ENCODE results near the gene CAPN15.

The CAPN15 gene

GRCh38 chr16:519841-520687, 7.4 kb upstream of the CAPN15 start:
- no peak overlapping the region for H3K27ac ChIP-seq (ENCODE audit: low read depth, low read length, severe bottlenecking)
- H3K4me1 ChIP-seq (ENCODE audit: control insufficient read depth, insufficient read depth, low read length, poor library complexity, severe bottlenecking) = no peaks in the 10 kb centered on the region
- 97 to 98% methylated on average over 22 to 35 of the region's 35 CpGs for WGBS, 2 experiments (ENCODE audit: insufficient coverage in 2 of 2)
- H3K36me3 ChIP-seq (ENCODE audit: control insufficient read depth, insufficient read depth, low read length) = peaks cover 46% of the 10 kb centered on the region
- H3K4me3 ChIP-seq (ENCODE audit: extremely low read depth, insufficient read depth, low read length, poor library complexity, severe bottlenecking) = no peak overlapping the region
- H3K9me3 ChIP-seq (ENCODE audit: control insufficient read depth, low read length) = no peaks in the 10 kb centered on the region

GRCh38 chr16:520847-521246, 6.7 kb upstream of the CAPN15 start:
- no peak overlapping the region for H3K4me3 ChIP-seq (ENCODE audit: extremely low read depth, insufficient read depth, low read length, poor library complexity, severe bottlenecking)
- no peaks in the 10 kb centered on the region for H3K9me3 ChIP-seq (ENCODE audit: control insufficient read depth, low read length)
- H3K4me1 ChIP-seq (ENCODE audit: control insufficient read depth, insufficient read depth, low read length, poor library complexity, severe bottlenecking) = peaks cover 7% of the 10 kb centered on the region
- no peak overlapping the region for H3K27ac ChIP-seq (ENCODE audit: low read depth, low read length, severe bottlenecking)
- H3K36me3 ChIP-seq (ENCODE audit: control insufficient read depth, insufficient read depth, low read length) = peaks cover 39% of the 10 kb centered on the region
- 97% methylated on average over 11 to 13 of the region's 13 CpGs for WGBS, 2 experiments (ENCODE audit: insufficient coverage in 2 of 2)

- Histone ChIP-seq H3K4me3 (ENCODE audit: extremely low read depth, insufficient read depth, low read length, poor library complexity, severe bottlenecking) (no peak overlapping the region), H3K36me3 (ENCODE audit: control insufficient read depth, insufficient read depth, low read length) (peaks cover 33% of the 10 kb centered on the region), H3K4me1 (ENCODE audit: control insufficient read depth, insufficient read depth, low read length, poor library complexity, severe bottlenecking) (peaks cover 14% of the 10 kb centered on the region), H3K27ac (ENCODE audit: low read depth, low read length, severe bottlenecking) (peak overlapping the region; percentile 23), H3K9me3 (ENCODE audit: control insufficient read depth, low read length) (no peaks in the 10 kb centered on the region)
- WGBS, 2 experiments (ENCODE audit: insufficient coverage in 2 of 2) = 90 to 94% methylated on average over 21 to 28 of the region's 34 CpGs
These were observed 5.9 kb upstream of the CAPN15 start for GRCh38 chr16:521381-522210.

GRCh38 chr16:522320-523096, 5.0 kb upstream of the CAPN15 start:
- peaks cover 15% of the 10 kb centered on the region for H3K4me1 ChIP-seq (ENCODE audit: control insufficient read depth, insufficient read depth, low read length, poor library complexity, severe bottlenecking)
- 88 to 91% methylated on average over 21 to 22 of the region's 23 CpGs for WGBS, 2 experiments (ENCODE audit: insufficient coverage in 2 of 2)
- no peaks in the 10 kb centered on the region for H3K9me3 ChIP-seq (ENCODE audit: control insufficient read depth, low read length)
- no peak overlapping the region for H3K4me3 ChIP-seq (ENCODE audit: extremely low read depth, insufficient read depth, low read length, poor library complexity, severe bottlenecking)
- peaks cover 33% of the 10 kb centered on the region for H3K36me3 ChIP-seq (ENCODE audit: control insufficient read depth, insufficient read depth, low read length)
- no peak overlapping the region for H3K27ac ChIP-seq (ENCODE audit: low read depth, low read length, severe bottlenecking)

- no peak overlapping the region for H3K4me3 ChIP-seq (ENCODE audit: extremely low read depth, insufficient read depth, low read length, poor library complexity, severe bottlenecking)
- H3K4me1 ChIP-seq (ENCODE audit: control insufficient read depth, insufficient read depth, low read length, poor library complexity, severe bottlenecking) = peaks cover 15% of the 10 kb centered on the region
- no peak overlapping the region for H3K27ac ChIP-seq (ENCODE audit: low read depth, low read length, severe bottlenecking)
- H3K9me3 ChIP-seq (ENCODE audit: control insufficient read depth, low read length) = no peaks in the 10 kb centered on the region
- 98% methylated on average over 22 of the region's 22 CpGs for WGBS, 2 experiments (ENCODE audit: insufficient coverage in 2 of 2)
- H3K36me3 ChIP-seq (ENCODE audit: control insufficient read depth, insufficient read depth, low read length) = peaks cover 33% of the 10 kb centered on the region
These were observed 4.3 kb upstream of the CAPN15 start for GRCh38 chr16:523097-523741.

- H3K4me1 ChIP-seq (ENCODE audit: control insufficient read depth, insufficient read depth, low read length, poor library complexity, severe bottlenecking) = peaks cover 15% of the 10 kb centered on the region
- WGBS, 2 experiments (ENCODE audit: insufficient coverage in 2 of 2) = 92 to 96% methylated on average over 21 to 24 of the region's 24 CpGs
- no peaks in the 10 kb centered on the region for H3K9me3 ChIP-seq (ENCODE audit: control insufficient read depth, low read length)
- peaks cover 25% of the 10 kb centered on the region for H3K36me3 ChIP-seq (ENCODE audit: control insufficient read depth, insufficient read depth, low read length)
- no peak overlapping the region for H3K27ac ChIP-seq (ENCODE audit: low read depth, low read length, severe bottlenecking)
- H3K4me3 ChIP-seq (ENCODE audit: extremely low read depth, insufficient read depth, low read length, poor library complexity, severe bottlenecking) = no peak overlapping the region
These were observed 3.1 kb upstream of the CAPN15 start for GRCh38 chr16:524274-525040.

GRCh38 chr16:525123-525519, 2.4 kb upstream of the CAPN15 start:
- no peaks in the 10 kb centered on the region for H3K9me3 ChIP-seq (ENCODE audit: control insufficient read depth, low read length)
- no peak overlapping the region for H3K4me3 ChIP-seq (ENCODE audit: extremely low read depth, insufficient read depth, low read length, poor library complexity, severe bottlenecking)
- H3K4me1 ChIP-seq (ENCODE audit: control insufficient read depth, insufficient read depth, low read length, poor library complexity, severe bottlenecking) = peaks cover 15% of the 10 kb centered on the region
- 97 to 98% methylated on average over 8 of the region's 8 CpGs for WGBS, 2 experiments (ENCODE audit: insufficient coverage in 2 of 2)
- H3K27ac ChIP-seq (ENCODE audit: low read depth, low read length, severe bottlenecking) = no peak overlapping the region
- H3K36me3 ChIP-seq (ENCODE audit: control insufficient read depth, insufficient read depth, low read length) = peaks cover 28% of the 10 kb centered on the region

- peaks cover 15% of the 10 kb centered on the region for H3K4me1 ChIP-seq (ENCODE audit: control insufficient read depth, insufficient read depth, low read length, poor library complexity, severe bottlenecking)
- H3K36me3 ChIP-seq (ENCODE audit: control insufficient read depth, insufficient read depth, low read length) = peaks cover 31% of the 10 kb centered on the region
- peak overlapping the region; percentile 79 for H3K27ac ChIP-seq (ENCODE audit: low read depth, low read length, severe bottlenecking)
- WGBS, 2 experiments (ENCODE audit: insufficient coverage in 2 of 2) = 85 to 90% methylated on average over 12 to 13 of the region's 13 CpGs
- H3K4me3 ChIP-seq (ENCODE audit: extremely low read depth, insufficient read depth, low read length, poor library complexity, severe bottlenecking) = peak overlapping the region; percentile 76
- no peaks in the 10 kb centered on the region for H3K9me3 ChIP-seq (ENCODE audit: control insufficient read depth, low read length)
These were observed 1.9 kb upstream of the CAPN15 start for GRCh38 chr16:525520-526180.

- Histone ChIP-seq H3K36me3 (ENCODE audit: control insufficient read depth, insufficient read depth, low read length) (peaks cover 27% of the 10 kb centered on the region), H3K4me3 (ENCODE audit: extremely low read depth, insufficient read depth, low read length, poor library complexity, severe bottlenecking) (peak overlapping the region; percentile 76), H3K27ac (ENCODE audit: low read depth, low read length, severe bottlenecking) (peak overlapping the region; percentile 93), H3K9me3 (ENCODE audit: control insufficient read depth, low read length) (no peaks in the 10 kb centered on the region), H3K4me1 (ENCODE audit: control insufficient read depth, insufficient read depth, low read length, poor library complexity, severe bottlenecking) (peaks cover 15% of the 10 kb centered on the region)
- 23 to 26% methylated on average over 23 to 26 of the region's 26 CpGs for WGBS, 2 experiments (ENCODE audit: insufficient coverage in 2 of 2)
These were observed 1.1 kb upstream of the CAPN15 start for GRCh38 chr16:526181-527014.
